Activated CD8-positive, alpha-beta memory T cell treated with anti-CD3 and anti-CD28 coated beads, Interleukin-2, amount 10 ng/mL, durations not matched to agents 7 days and 5 days (primary cell): ENCODE results near the gene CEP78. TPM values are rescaled to one million over a fixed set of nuclear protein-coding genes. Genes with fewer than 3 reads are reported as not detected.
A peak's percentile ranks its signal among the peaks of the same experiment; 100 is the strongest.

Experiments
- ATAC-seq: fragments of 150-1000 bp; cut with Tn5 transposase; one replicate; pipeline ENCODE4 v1.10.0; 2021; ENCODE audit warnings: moderate library complexity
- CTCF ChIA-PET: fragments of 350-600 bp; sonication (Branson Sonifier 250); formaldehyde crosslinking; loops from one replicate; lab custom pipeline; 2021; ENCODE audit warnings: antibody characterized with exemption; lab: Charles Lee
- DNase-seq: peaks from one replicate; pipeline ENCODE4 v3.0.0-alpha.2; 2020
- H3K27ac Mint-ChIP-seq: one replicate; pipeline ENCODE4 v1.8.0; 2021; ENCODE audit warnings: mild to moderate bottlenecking, mixed read lengths
- H3K27me3 Mint-ChIP-seq: one replicate; pipeline ENCODE4 v1.8.0; 2021; ENCODE audit warnings: mixed read lengths
- H3K36me3 Mint-ChIP-seq: one replicate; pipeline ENCODE4 v1.8.0; 2021; ENCODE audit warnings: mild to moderate bottlenecking, mixed read lengths
- H3K4me1 Mint-ChIP-seq: one replicate; pipeline ENCODE4 v1.8.0; 2021; ENCODE audit warnings: mixed read lengths
- H3K4me3 Mint-ChIP-seq: one replicate; pipeline ENCODE4 v1.8.0; 2021; ENCODE audit warnings: mild to moderate bottlenecking, moderate library complexity, mixed read lengths
- H3K9me3 Mint-ChIP-seq: one replicate; pipeline ENCODE4 v1.8.0; 2022; ENCODE audit warnings: low read depth, mixed read lengths
- total RNA-seq, 2 experiments: library from RNA; stranded (reverse); gene quantifications; one replicate each; pipeline ENCODE4 v1.2.3, GENCODE V29; 2021

The CEP78 gene
- total RNA-seq, 2 experiments from 2014 or later, result 44.4 to 54.0 TPM

GRCh38 chr9:78309066-78309465, 73.2 kb downstream of the CEP78 start:
- Mint-ChIP-seq H3K36me3 (peaks cover 50% of the 10 kb centered on the region), H3K9me3 (no peaks in the 10 kb centered on the region), H3K27me3 (no peaks in the 10 kb centered on the region), H3K4me3 (no peak overlapping the region), H3K4me1 (peaks cover 2% of the 10 kb centered on the region), H3K27ac (no peak overlapping the region)
- CTCF ChIA-PET, result interaction anchor here (0.7 kb wide), 1 partner anchor 15 kb away, joined by 3 read pairs; no protein-coding TSS in a partner anchor
- DNase-seq (no peak), ATAC-seq (no peak)

- Mint-ChIP-seq H3K4me3 (no peak overlapping the region), H3K36me3 (peaks cover 42% of the 10 kb centered on the region), H3K4me1 (peaks cover 2% of the 10 kb centered on the region), H3K27ac (no peak overlapping the region), H3K27me3 (no peaks in the 10 kb centered on the region), H3K9me3 (no peaks in the 10 kb centered on the region)
- ATAC-seq (no peak), DNase-seq (no peak)
- CTCF ChIA-PET, result interaction anchor here (0.6 to 1.6 kb wide), 2 partner anchors 14 to 60 kb away, joined by 3 read pairs; partner anchors contain the start of gene PSAT1
These were observed 75.2 kb downstream of the CEP78 start for GRCh38 chr9:78311075-78311474.

DNA sequence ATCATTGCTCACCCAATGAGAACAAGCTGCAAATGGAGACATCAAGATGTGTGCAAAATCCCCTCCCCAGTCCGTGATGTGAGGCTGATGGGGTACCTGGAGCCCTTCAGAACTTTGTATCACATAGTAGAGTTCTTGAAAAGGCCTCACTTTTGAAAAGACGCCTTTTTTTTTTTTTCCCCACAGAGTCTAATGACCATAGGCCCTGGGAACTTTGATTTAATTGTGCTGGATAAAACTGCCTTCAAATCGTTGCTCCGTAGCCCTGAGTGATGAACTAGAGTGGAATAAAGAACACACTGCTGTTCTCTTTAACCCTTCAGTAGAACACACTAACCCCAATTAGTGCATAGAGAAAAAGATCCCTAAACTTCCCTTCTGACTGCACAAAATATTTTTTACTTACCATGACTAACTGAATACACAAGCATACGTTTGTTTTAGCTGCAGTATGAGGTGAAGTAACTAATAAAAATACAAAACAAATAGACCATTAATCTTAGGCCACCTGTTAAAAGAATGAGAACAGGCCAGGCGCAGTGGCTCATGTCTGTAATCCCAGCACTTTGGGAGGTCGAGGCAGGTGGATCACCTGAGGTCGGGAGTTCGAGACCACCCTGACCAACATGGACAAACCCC, 76.1 kb downstream of the CEP78 start:
- Mint-ChIP-seq H3K27me3 (no peaks in the 10 kb centered on the region), H3K36me3 (peaks cover 43% of the 10 kb centered on the region), H3K4me1 (peaks cover 2% of the 10 kb centered on the region), H3K27ac (peak overlapping the region; percentile 32), H3K4me3 (no peak overlapping the region), H3K9me3 (no peaks in the 10 kb centered on the region)
- no peak for DNase-seq
- CTCF ChIA-PET, result interaction anchor here (1.6 kb wide), 1 partner anchor 15 kb away, joined by 3 read pairs; the partner anchor contains the start of gene PSAT1
- no peak for ATAC-seq

GRCh38 chr9:78314550-78314949, 78.7 kb downstream of the CEP78 start:
- Mint-ChIP-seq H3K4me1 (no peaks in the 10 kb centered on the region), H3K4me3 (no peak overlapping the region), H3K27me3 (no peaks in the 10 kb centered on the region), H3K27ac (peak overlapping the region; percentile 48), H3K9me3 (no peaks in the 10 kb centered on the region), H3K36me3 (peaks cover 52% of the 10 kb centered on the region)
- ATAC-seq, result no peak
- CTCF ChIA-PET, result no interaction called here
- DNase-seq, result no peak

DNA sequence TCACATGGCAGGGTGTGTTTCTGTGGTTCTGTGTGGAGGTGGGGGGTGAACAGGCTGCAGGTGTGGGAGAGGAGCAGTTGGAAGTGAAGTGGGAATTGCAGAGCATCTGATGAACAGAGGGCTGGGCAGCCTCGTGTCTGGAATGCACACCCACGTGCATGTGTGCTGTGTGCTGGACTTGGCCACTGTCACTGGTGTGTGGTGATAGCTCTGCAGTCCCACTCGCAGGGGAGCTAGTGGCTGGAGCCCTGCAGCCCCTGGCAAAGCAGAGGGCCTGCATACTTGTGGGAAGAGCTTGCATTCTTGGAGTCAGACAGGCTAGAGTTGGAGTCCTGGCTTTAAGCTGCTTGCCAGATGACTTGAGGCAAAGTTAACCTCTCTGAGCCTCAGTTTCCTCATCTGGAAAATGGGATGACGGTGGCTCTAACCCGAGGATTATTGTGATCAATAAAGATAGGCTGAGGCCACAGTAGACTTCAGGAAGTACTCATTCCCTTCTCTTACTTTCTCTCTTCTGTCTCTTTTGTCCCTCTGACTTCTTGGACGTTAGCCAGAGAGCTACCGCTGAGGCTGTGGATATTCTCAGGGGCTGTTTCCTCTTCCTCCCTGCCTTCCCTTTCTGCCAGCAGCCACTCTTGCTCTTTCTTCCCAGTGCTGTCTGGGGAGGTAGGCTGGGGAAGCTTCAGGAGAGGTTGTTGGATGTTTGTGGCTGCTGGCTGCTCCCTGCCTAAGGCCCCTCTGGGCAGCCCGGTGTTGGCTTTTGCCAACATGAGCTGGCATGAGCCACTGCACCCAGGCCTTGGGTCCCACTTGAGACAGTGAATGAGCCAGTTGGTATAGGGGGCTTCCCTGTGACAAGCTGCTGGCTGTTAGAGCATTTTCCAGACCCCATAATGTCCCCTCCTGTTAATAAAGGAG, 79.3 kb downstream of the CEP78 start:
- Mint-ChIP-seq H3K4me1 (no peaks in the 10 kb centered on the region), H3K9me3 (no peaks in the 10 kb centered on the region), H3K36me3 (peaks cover 54% of the 10 kb centered on the region), H3K27ac (peak overlapping the region; percentile 48), H3K4me3 (no peak overlapping the region), H3K27me3 (no peaks in the 10 kb centered on the region)
- CTCF ChIA-PET, result interaction anchor here (0.7 to 1.0 kb wide), 2 partner anchors 13 to 54 kb away, joined by 3 read pairs; no protein-coding TSS in a partner anchor
- ATAC-seq, result no peak
- no peak for DNase-seq

DNA sequence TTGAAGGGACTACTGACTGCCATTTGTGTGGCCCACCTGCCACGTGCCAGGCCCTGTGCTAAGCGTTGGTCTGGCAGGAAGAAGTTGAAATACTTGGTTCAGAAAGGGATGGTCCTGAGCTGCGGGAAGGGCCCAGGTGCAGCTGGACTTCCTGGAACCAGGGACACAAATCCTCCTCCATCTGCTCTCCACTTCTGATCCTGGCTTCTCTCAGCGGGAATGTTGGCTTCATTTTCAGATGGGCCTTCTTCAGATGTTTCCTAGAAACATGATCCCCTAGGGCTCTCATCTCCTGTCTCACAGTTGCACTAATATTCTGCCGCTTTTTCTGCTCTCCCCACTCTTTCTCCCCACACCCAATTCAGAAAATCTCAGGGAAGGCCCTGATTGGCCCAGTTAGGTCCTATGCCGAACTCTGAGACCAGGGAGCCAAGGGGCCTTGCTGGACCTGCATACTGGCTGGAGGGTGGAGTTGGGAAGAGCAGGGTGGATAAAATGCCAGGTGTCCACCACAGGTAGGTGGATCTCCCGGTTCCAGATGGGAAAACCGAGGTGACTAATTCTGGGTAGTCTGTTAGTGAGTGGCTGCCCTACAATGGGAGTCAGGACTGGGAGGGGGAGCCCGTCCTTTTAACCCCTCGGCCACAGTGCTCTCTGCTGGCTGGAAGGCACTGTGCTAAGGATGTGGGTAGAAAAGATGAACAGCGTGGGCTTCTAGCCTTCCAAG, 80.5 kb downstream of the CEP78 start:
- no peak for DNase-seq
- ATAC-seq, result no peak
- Mint-ChIP-seq H3K4me3 (no peak overlapping the region), H3K27ac (no peak overlapping the region), H3K4me1 (no peaks in the 10 kb centered on the region), H3K27me3 (no peaks in the 10 kb centered on the region), H3K36me3 (peaks cover 59% of the 10 kb centered on the region), H3K9me3 (no peaks in the 10 kb centered on the region)
- CTCF ChIA-PET, result interaction anchor here (0.7 to 1.0 kb wide), 2 partner anchors 12 to 53 kb away, joined by 3 read pairs; no protein-coding TSS in a partner anchor

DNA sequence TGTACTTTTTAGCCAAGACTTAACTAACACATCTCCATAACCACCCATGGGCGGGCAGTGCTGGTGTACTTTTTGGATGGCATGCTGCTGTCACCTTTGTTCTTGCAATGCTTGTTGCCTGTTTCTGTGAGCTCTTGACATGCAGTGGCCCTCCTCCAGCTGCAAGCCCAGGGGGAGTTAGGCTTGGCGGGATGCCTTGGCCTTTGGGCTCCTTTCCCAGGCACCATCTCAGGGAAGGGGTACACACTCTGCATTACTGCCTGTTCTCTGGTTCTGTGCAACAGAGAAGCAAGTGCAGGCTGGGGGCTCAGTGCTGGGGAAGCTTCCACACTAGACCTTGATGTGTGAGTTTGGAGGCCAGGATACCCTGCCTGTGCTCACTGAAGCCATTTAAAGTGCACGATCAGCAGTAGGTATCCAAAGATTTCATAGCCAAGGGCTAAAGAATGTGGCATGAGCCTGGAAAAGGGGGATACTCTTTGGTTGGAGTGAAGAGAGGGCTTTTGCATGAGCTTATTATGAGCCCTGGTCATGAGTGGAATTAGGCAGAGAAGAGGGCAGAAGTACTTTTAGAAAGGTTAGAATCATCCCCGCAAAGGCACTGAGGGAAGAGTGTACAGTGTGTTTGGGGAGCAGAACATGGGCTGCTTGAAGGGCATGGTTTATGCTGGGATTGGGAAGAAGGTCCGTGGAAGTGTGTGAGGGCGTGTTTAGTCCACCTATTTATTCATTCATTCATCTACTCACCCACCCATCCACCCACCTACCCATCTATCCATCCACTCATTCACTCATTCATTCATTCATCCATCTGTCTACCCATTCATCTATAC, 83.5 kb downstream of the CEP78 start:
- ATAC-seq (no peak), DNase-seq (no peak)
- H3K4me1 Mint-ChIP-seq, result no peaks in the 10 kb centered on the region
- H3K4me3 Mint-ChIP-seq, result no peak overlapping the region
- H3K36me3 Mint-ChIP-seq, result peaks cover 70% of the 10 kb centered on the region
- no peak overlapping the region for H3K27ac Mint-ChIP-seq
- no peaks in the 10 kb centered on the region for H3K9me3 Mint-ChIP-seq
- CTCF ChIA-PET, result no interaction called here
- H3K27me3 Mint-ChIP-seq, result no peaks in the 10 kb centered on the region

GRCh38 chr9:78320030-78320693, 84.3 kb downstream of the CEP78 start:
- Mint-ChIP-seq H3K27me3 (no peaks in the 10 kb centered on the region), H3K36me3 (peaks cover 70% of the 10 kb centered on the region), H3K27ac (no peak overlapping the region), H3K9me3 (no peaks in the 10 kb centered on the region), H3K4me3 (no peak overlapping the region), H3K4me1 (no peaks in the 10 kb centered on the region)
- no peak for ATAC-seq
- peak; percentile 12 for DNase-seq
- CTCF ChIA-PET, result no interaction called here

- H3K27me3 Mint-ChIP-seq, result no peaks in the 10 kb centered on the region
These were observed 85.1 kb downstream of the CEP78 start for GRCh38 chr9:78320875-78321496.

GRCh38 chr9:78321505-78321904, 85.6 kb downstream of the CEP78 start:
- CTCF ChIA-PET, result no interaction called here
- Mint-ChIP-seq H3K4me3 (no peak overlapping the region), H3K36me3 (peaks cover 77% of the 10 kb centered on the region), H3K27ac (no peak overlapping the region), H3K9me3 (no peaks in the 10 kb centered on the region), H3K27me3 (no peaks in the 10 kb centered on the region), H3K4me1 (no peaks in the 10 kb centered on the region)
- peak; percentile 29 for DNase-seq
- ATAC-seq, result no peak

More at GRCh38 chr9:78320875-78321496, 85.1 kb downstream of the CEP78 start:
- Mint-ChIP-seq H3K36me3 (peaks cover 78% of the 10 kb centered on the region), H3K4me3 (no peak overlapping the region), H3K27ac (no peak overlapping the region), H3K4me1 (no peaks in the 10 kb centered on the region), H3K9me3 (no peaks in the 10 kb centered on the region)
- CTCF ChIA-PET, result no interaction called here
- peak; percentile 12 for DNase-seq
- ATAC-seq, result no peak

DNA sequence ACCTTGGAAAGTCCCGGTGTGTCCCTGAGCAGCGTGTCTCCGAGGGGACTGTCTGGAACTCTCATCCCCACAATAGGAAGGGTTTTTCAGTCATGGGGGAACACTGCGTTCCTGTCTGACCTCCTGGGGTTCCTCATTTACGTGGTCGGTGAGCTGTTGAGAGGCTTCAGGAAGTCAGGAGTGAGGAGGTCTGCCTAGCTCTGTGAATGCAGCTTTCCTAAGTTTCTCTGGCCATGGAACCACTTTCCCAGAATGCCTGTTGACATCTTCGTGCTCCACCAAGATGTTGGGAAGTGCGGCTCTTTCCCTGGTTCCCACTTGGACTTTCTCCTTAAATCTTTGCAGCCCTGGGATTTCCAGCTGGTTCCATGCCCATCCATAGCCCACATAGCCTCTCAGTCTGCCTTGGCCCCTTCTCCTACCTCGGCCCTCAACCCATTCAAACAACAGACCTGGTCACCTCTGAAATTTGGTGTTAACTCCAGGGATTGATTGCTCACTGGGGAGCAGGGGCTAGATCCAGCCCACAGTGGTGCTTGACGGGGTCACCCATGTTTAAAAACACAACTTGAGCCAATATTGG, 88.3 kb downstream of the CEP78 start:
- peaks cover 76% of the 10 kb centered on the region for H3K36me3 Mint-ChIP-seq
- H3K27me3 Mint-ChIP-seq, result no peaks in the 10 kb centered on the region
- H3K27ac Mint-ChIP-seq, result no peak overlapping the region
- no peaks in the 10 kb centered on the region for H3K4me1 Mint-ChIP-seq
- H3K9me3 Mint-ChIP-seq, result no peaks in the 10 kb centered on the region
- DNase-seq (no peak), ATAC-seq (no peak)
- no peak overlapping the region for H3K4me3 Mint-ChIP-seq
- CTCF ChIA-PET, result interaction anchor here (1.1 kb wide), 1 partner anchor 10 kb away, joined by 3 read pairs; no protein-coding TSS in a partner anchor
